ENCODE measurements around the gene TBC1D32. TPM values are rescaled to one million over a fixed set of nuclear protein-coding genes. Genes with fewer than 3 reads are reported as not detected.

The TBC1D32 gene
- total RNA-seq, 2 experiments from 2014 or later = 9.4 to 9.8 TPM

DNA sequence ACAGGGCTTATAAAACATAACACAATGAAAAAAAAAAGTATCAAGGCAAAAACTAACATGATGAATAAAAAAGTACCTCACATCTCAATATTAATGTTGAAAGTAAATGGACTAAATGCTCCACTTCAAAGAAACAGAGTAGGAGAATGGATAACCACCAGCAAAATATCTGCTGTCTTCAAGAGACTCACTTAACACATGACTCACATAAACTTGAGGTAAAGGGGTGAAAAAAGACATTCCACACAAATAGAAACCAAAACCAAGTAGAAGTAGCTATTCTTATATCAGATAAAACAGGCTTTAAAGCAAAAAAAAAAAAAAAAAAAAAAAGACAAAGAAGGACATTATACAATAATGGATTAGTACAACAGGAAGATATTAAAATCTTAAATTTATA is 86.9 kb downstream of the TBC1D32 start:
- POLR2A ChIA-PET = no interaction called here

DNA sequence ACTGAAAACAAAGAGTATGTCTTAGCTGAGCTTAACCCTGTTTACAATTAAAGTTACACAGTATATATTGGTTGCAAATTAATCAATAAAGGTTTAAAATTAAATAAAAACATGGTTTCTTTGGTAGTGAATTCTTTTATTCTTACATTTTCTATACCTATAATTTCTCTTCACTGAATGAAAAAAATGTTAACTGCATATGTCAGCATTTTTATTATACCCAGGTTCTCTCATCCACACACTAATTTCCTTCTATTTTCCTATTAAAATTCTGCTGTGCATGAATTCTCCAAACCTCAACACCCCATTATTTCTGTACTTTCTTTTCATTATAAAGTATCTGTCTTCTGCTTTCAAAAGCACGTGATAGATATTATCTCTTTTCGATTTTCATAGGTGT is 91.9 kb downstream of the TBC1D32 start:
- no peak overlapping the region for H3K4me3 ChIP-seq (ENCODE audit: low read length)
- Mint-ChIP-seq H3K36me3 (ENCODE audit: low read depth) (peaks cover 90% of the 10 kb centered on the region), H3K9me3 (peaks cover 6% of the 10 kb centered on the region), H3K27me3 (no peaks in the 10 kb centered on the region), H3K27ac (no peak overlapping the region), H3K4me1 (ENCODE audit: low read depth) (no peaks in the 10 kb centered on the region), H3K4me3 (no peak overlapping the region)
- intact Hi-C loops (cut with DNase I, micrococcal nuclease) = no loop called here
- H3K27me3 ChIP-seq (ENCODE audit: control insufficient read depth in 1 of 2, insufficient read depth in 2 of 2, low read length in 2 of 2) = no peaks in the 10 kb centered on the region
- CTCF ChIA-PET = no interaction called here
- POLR2A ChIA-PET = no interaction called here
- no peak for ATAC-seq (ENCODE audit: poor library complexity)
- no peak for TF ChIP-seq CTCF (IDR thresholded peaks at IDR 0.05)
- peaks cover 0 to 13% of the 10 kb centered on the region in 2 experiments for H3K9me3 ChIP-seq (ENCODE audit: control insufficient read depth in 1 of 2, insufficient read depth in 1 of 2, low read length in 2 of 2)
- H3K27ac ChIP-seq (ENCODE audit: low read depth in 1 of 2, low read length in 2 of 2) = no peak overlapping the region
- peaks cover 11% of the 10 kb centered on the region for H3K36me3 ChIP-seq (ENCODE audit: insufficient read depth, low read length)
- DNase-seq = no peak
- no peaks in the 10 kb centered on the region for H3K4me1 ChIP-seq (ENCODE audit: insufficient read depth, low read length)

More for the DNA sequence above, 86.9 kb downstream of the TBC1D32 start:
- TF ChIP-seq CTCF (IDR thresholded peaks at IDR 0.05) = no peak
- CTCF ChIA-PET = interaction anchor here (0.7 kb wide), 1 partner anchor 114 kb away, joined by 3 read pairs; no protein-coding TSS in a partner anchor
- Mint-ChIP-seq H3K4me3 (no peak overlapping the region), H3K27ac (no peak overlapping the region), H3K4me1 (ENCODE audit: low read depth) (no peaks in the 10 kb centered on the region), H3K27me3 (no peaks in the 10 kb centered on the region), H3K9me3 (peaks cover 36% of the 10 kb centered on the region), H3K36me3 (ENCODE audit: low read depth) (peaks cover 96% of the 10 kb centered on the region)
- Histone ChIP-seq H3K4me1 (ENCODE audit: insufficient read depth, low read length) (no peaks in the 10 kb centered on the region), H3K36me3 (ENCODE audit: insufficient read depth, low read length) (peaks cover 11% of the 10 kb centered on the region), H3K9me3 (ENCODE audit: control insufficient read depth in 1 of 2, insufficient read depth in 1 of 2, low read length in 2 of 2) (peaks cover 0 to 27% of the 10 kb centered on the region in 2 experiments), H3K27me3 (ENCODE audit: control insufficient read depth in 1 of 2, insufficient read depth in 2 of 2, low read length in 2 of 2) (no peaks in the 10 kb centered on the region), H3K4me3 (ENCODE audit: low read length) (no peak overlapping the region), H3K27ac (ENCODE audit: low read depth in 1 of 2, low read length in 2 of 2) (no peak overlapping the region)
- DNase-seq (no peak), ATAC-seq (ENCODE audit: poor library complexity) (no peak)
- intact Hi-C loops (cut with DNase I, micrococcal nuclease) = no loop called here

- H3K4me1 Mint-ChIP-seq (ENCODE audit: low read depth) = no peaks in the 10 kb centered on the region
- ChIA-PET CTCF (no interaction called here), POLR2A (no interaction called here)
- intact Hi-C loops (cut with DNase I, micrococcal nuclease) = no loop called here
- H3K4me3 ChIP-seq (ENCODE audit: low read length) = no peak overlapping the region
- TF ChIP-seq CTCF (IDR thresholded peaks at IDR 0.05) = no peak
- no peak overlapping the region for H3K27ac Mint-ChIP-seq
- H3K36me3 Mint-ChIP-seq (ENCODE audit: low read depth) = peaks cover 83% of the 10 kb centered on the region
- ATAC-seq (ENCODE audit: poor library complexity) = no peak
- H3K4me1 ChIP-seq (ENCODE audit: insufficient read depth, low read length) = no peaks in the 10 kb centered on the region
- H3K9me3 ChIP-seq (ENCODE audit: control insufficient read depth in 1 of 2, insufficient read depth in 1 of 2, low read length in 2 of 2) = no peaks in the 10 kb centered on the region
- peaks cover 3% of the 10 kb centered on the region for H3K36me3 ChIP-seq (ENCODE audit: insufficient read depth, low read length)
- H3K27me3 ChIP-seq (ENCODE audit: control insufficient read depth in 1 of 2, insufficient read depth in 2 of 2, low read length in 2 of 2) = no peaks in the 10 kb centered on the region
- H3K4me3 Mint-ChIP-seq = no peak overlapping the region
- no peak overlapping the region for H3K27ac ChIP-seq (ENCODE audit: low read depth in 1 of 2, low read length in 2 of 2)
- no peaks in the 10 kb centered on the region for H3K9me3 Mint-ChIP-seq
- DNase-seq = no peak
- H3K27me3 Mint-ChIP-seq = no peaks in the 10 kb centered on the region
These were observed 96.4 kb downstream of the TBC1D32 start for GRCh38 chr6:121237859-121238258.

Measured in CD4-positive, alpha-beta T cell (primary cell).